C1 segment of cervical spinal cord (tissue), 14 donors: ENCODE results near the gene CSK.

ENCODE experiments used
- DNase-seq, 14 donors: peaks; one replicate each; lab custom pipeline; 2025; lab: John Stamatoyannopoulos, UW

The CSK gene

DNA sequence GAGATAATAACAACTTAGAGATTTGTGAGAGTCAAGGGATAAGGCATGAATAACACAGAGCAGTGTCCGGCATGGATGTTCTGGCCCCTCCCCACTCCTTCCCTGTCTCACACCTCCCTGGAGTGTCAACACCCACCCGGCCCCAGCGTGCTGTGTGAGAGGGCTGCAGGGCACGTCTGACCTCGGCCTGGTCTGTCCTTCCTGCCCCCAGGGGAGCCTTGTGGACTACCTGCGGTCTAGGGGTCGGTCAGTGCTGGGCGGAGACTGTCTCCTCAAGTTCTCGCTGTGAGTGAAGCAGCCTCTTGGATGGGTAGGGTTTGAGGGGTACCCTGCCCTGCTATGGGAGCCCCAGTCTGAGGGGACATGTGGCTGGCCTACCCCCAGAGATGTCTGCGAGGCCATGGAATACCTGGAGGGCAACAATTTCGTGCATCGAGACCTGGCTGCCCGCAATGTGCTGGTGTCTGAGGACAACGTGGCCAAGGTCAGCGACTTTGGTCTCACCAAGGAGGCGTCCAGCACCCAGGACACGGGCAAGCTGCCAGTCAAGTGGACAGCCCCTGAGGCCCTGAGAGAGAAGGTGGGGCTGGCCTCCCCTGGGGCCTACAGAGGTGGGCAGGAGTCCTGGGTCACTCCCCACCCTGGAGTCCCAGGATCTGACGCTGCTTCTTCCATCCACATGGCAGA is 19.6 kb downstream of the CSK start:
- DNase-seq: no peak

DNA sequence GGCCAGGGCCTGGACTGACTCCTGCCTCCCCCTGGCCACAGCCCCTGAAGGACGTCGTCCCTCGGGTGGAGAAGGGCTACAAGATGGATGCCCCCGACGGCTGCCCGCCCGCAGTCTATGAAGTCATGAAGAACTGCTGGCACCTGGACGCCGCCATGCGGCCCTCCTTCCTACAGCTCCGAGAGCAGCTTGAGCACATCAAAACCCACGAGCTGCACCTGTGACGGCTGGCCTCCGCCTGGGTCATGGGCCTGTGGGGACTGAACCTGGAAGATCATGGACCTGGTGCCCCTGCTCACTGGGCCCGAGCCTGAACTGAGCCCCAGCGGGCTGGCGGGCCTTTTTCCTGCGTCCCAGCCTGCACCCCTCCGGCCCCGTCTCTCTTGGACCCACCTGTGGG is 20.4 kb downstream of the CSK start:
- DNase-seq: no peak

DNA sequence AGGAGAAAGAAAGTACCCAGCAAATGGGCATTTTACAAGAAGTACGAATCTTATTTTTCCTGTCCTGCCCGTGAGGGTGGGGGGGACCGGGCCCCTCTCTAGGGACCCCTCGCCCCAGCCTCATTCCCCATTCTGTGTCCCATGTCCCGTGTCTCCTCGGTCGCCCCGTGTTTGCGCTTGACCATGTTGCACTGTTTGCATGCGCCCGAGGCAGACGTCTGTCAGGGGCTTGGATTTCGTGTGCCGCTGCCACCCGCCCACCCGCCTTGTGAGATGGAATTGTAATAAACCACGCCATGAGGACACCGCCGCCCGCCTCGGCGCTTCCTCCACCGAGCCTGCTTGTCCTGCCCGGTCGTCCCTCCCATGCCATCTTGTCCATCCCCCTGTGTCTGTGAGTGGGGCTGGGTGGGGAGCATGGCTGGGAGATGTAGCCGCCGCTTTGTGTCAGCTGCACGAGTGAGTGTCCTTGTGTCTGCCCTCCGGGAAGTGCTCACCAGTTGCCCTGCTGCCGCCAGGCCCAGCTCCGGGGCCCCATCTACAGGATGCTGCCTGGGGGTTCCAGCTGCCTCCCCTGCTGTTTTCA is 21.1 kb downstream of the CSK start:
- no peak for DNase-seq

DNA sequence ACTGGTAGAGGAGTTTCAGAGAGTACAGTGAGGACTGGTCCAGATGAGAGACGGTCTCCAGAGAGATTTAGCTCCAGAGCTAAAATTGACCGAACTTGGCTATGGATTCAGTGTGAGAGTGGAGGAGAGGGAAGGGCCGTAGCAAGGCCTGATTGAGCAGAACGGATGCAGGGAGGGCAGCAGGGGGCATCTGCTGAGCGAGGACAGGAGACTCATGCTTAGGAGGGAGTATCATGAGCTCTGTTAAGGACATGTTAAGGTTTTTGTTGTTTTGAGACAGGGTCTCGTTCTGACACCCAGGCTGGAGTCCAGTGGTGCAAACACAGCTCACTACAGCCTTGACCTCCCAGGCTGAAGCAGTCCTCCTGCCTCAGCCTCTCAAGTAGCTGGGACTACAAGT is 23.1 kb downstream of the CSK start:
- no peak for DNase-seq

DNA sequence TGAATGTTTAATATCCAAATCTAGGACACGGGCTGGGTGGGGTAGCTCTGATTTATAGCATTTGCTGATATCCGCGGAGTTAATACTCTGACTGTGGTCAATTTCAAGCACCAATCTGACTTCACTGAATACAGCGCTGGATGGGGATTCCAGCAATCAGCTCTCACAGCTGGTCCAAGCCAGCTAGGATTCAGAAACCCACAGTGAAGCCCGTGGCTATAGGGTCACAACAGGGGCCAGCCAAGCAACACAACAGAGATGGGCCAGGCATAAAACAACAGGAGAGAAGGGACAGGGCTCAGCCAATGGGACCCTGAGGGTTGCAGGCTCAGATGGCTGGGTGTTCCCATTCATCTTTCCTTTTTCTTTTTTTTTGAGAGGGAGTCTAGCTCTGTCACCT is 25.4 kb downstream of the CSK start:
- no peak for DNase-seq

DNA sequence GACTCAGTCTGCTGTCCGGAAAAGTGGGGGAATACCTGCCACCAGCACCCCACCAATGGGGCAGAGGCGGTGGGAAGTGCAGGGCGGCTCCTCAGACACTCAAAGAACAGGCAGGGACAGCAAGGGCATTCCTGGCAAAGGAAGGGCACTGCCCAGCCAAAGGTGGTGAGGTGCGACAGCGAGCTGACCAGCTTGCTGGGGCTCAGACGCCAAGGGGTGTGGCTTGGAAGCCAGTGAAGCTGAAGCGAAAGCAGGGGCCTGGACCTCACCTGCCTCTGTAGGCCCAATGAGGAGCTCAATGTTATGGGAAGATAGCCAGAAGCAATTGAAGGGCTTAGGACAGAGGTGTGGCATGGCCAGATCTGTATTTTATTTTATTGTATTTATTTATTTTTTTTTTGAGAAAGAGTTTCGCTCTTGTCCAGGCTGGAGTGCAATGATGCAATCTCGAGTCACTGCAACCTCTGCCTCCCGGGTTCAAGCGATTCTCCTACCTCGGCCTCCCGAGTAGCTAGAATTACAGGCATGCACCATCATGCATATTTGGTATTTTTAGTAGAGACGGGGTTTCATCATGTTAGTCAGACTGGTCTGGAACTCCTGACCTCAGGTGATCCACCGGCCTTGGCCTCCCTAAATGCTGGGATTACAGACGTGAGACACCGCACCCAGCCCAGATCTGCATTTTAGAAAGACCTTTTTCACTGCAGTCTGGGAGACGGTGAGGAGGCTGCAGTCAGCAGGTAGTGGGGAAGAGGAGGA is 26.4 kb downstream of the CSK start:
- DNase-seq: peak in 1 of 14 donors; percentile 83

DNA sequence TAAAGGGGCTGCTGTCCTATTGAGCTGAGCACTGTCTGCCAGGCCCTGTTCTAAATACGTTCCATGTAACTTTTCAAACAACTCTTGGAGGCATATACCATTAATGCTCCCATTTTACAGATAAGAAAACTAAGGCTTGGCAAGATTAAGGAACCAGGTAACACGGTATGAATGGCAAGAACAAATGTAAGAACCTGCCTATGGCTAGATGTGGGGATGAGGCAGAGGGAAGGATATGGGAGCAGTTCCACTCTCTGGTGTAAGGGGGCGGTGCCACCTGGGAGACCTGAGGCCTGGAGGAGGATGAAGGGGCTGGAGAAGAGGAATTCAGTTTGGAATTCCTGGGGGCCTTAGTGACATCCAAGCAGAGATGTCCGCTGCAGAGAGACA is 27.0 kb downstream of the CSK start:
- no peak for DNase-seq

DNA sequence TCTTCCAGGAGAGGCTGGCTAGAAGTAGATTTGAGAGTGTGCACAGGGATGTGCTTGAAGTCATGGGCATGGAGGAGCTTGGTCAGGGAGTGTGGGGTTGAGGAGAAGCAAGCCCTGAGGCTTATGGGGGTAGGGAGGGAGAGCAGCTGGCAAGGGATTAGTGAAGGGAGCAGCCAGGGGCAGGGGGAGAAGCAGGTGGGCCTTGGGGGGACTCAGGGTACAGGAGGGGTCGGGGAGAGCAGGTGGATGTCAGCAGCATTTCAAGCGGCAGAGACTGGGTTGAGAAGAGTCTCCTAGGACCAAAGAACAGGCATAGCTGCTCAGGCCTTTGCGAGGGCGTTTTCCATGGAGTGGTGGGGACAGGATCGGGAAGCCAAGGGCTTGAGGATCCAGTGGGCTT is 27.4 kb downstream of the CSK start:
- no peak for DNase-seq

DNA sequence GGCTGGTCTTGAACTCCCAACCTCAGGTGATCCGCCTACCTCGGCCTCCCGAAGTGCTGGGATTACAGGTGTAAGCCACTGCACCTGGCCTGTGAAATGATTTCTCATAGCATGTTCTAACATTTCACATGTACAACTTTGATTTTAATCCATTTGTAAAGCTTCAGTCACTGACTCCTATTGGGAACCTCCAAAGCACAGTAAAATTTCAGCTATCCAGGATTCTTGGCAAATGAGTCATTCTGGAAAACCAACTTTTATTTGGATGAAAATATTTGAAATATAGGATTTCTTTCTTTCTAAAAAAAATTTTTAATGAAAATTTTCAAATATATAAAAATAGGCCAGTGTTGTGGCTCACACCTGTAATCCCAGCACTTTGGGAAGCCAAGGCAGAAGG is 28.1 kb downstream of the CSK start:
- DNase-seq: no peak

DNA sequence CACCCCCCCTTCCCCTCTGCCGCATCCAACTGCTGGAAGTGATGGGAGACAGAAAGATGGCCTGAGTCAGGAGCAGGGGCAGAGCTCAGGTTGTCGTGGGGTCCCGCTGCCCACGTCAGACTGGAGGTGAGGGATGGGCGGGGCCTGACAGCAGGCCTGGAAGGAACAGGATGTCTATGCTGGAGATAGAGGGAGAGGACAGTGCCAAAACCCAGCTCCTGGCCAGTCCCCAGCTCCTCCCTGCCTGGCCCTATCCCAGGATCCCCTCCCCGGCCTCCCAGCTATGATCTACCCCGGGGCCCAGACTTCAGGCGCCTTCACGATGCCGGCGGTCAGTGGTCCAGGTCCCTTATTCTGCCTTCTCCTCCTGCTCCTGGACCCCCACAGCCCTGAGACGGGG is 30.7 kb downstream of the CSK start, which contains the start of gene LMAN1L:
Gene LMAN1L (plus strand): TSS at position 303 of the 400 bp plus-strand sequence. CDS start 20 bp downstream, at position 323.
- DNase-seq: peak in 1 of 14 donors; percentile 85

DNA sequence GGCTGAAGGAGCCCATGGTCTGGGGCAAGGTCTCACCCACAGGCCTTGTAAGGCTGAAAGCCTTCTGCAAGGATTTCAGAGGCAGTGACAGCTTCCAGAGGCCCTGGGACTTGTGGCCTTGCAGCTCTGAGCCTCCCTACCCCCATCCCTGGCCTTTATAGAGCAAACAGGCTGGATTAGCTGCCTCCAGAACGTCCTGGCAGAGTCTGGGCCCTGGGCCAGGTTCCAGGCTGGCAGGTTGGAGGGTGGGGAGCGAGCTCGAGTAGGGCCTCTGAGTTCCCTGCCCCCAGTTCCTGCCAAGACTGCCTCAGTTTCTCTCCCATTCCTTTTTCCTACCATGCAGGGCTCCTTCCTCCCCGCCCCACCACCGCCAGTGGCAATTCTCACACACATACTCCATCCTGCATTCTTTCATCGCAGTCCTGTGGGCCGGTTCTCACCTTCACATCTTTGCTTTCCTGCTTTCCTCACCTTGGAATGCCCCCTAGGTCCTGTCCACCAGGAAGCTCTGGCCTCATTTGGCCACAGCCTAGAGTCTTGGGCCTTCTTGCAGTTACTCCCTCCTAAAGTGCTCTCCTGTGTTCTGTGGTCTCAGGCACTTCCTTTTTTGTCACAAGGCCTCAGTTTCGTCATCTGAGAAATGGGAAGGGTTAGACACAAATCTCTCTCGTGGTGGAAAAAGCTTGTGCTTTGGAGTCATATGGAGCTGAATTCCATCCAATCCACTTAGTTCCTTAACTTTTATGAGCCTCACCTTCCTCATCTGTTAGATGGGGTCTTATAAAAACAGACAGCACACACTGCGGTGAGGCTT is 33.4 kb downstream of the CSK start:
- peak in 9 of 14 donors; percentile 9 to 87 (median 27) for DNase-seq

DNA sequence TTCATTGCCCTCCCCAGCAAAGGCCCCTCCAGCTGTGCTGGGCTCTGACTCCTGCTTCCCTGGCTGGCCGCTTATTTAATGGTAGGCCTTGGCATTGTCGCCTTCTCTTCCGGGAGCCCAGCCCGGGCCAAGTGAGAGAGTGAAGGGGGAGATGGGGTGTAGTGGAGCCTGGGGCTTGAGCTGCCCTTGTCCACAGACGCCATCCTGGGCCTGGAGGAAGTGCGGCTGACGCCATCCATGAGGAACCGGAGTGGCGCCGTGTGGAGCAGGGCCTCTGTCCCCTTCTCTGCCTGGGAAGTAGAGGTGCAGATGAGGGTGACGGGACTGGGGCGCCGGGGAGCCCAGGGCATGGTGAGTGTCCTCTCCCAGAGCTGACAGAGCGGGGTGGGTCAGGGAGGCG is 34.1 kb downstream of the CSK start:
- DNase-seq: peak in 3 of 14 donors; percentile 7 to 49 (median 27)

DNA sequence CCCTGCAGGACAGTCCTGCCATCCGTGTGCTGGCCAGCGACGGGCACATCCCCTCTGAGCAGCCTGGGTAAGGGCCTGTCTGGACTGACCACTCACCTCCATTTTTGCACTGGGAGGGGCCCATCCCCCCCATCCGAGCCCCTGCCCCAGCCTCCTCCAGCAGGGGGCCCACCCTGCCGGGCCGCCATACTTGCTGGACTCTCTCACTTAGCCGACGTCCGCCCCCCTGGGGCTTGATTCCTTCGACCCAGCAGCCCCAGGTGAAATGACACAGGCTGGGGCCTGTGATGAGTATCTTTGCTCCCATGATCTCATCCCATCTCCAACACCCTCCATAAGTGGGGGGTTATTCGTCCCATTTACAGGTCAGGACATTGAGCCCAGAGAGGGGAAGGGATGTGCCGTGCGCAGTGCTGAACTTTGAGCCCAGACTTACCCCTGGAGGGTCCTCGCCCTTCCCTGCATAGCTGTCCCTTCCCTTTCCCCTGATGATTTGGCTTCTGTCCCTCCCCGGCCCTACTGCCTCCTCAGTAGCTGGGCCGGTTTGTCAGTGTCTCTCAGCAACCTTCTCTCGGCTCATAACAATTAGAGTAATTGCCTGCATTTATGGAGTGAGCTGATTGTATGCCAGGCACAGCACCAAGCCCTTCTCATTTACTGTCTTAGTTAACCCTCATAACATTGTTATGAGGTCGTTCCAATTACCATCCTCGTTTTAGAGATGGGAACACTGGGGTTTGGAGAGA is 34.9 kb downstream of the CSK start:
- peak in 1 of 14 donors; percentile 48 for DNase-seq

DNA sequence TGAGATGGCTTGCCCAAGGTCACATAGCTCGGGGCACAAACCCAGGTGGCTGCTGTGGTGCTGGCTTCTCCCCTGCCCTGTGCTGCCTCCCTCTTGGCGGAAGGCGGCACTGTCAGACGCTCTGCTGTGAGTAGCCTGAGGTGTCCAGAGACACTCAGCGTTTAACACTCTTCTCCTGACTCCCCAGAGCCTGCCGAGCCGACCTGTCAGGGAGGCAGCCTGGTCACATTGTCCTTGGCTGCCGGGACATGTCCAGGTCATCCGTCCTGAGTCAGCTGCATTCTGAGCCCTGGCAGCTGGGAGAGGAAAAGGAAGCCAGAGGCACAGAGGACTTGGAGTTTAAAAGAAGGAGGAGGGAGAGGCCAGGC is 35.5 kb downstream of the CSK start:
- DNase-seq: peak in 10 of 14 donors; percentile 9 to 79 (median 27)

DNA sequence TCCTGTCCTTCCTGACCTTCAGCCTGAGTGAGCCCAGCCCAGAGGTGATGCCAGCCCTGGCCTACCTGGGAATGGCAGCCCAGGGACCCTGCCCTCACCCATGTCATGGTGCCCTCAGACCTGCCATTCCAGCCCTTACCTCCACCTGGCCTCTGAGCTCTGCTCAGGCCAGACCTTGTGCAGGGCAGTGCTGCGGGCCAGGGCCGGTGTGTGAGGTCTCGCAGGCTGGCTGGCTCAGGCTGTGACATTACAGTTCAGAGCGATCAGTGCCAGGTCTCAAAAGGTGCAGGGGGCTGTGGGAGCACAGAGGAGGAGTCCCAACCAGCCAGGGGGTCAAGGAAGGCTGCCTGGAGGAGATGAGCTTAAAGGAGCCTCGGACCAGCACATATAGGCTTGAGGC is 38.2 kb downstream of the CSK start:
- DNase-seq: no peak

DNA sequence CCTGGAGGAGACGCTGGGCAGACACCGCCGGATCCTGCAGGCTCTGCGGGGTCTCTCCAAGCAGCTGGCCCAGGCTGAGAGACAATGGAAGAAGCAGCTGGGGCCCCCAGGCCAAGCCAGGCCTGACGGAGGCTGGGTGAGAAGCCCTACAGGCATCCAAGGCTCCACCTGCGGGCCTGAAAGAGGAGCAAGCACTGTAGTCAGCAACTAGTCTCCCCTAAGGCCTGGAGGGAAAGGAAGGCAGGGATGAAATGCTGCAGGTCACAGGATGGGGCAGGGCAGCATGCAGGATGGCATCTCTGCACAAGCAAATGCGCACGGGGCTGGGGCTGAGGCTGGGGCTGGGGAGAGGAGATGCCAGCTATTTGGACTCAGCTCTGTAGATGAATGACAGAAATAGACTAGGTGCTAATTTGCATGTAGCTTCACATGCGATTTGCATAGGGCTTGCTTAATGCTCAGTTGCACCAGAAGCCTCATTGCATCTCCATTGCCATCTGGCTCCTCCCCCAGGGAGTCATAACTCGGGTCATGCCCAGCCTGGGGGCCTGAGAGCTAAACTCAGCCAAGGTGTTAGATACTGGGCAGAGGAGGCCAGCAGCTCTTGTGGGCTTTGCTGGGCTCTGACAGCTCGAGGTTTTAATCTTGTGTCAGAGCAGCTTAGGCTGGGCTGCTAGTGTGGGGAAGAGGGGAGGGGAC is 39.4 kb downstream of the CSK start:
- peak in 1 of 14 donors; percentile 59 for DNase-seq

DNA sequence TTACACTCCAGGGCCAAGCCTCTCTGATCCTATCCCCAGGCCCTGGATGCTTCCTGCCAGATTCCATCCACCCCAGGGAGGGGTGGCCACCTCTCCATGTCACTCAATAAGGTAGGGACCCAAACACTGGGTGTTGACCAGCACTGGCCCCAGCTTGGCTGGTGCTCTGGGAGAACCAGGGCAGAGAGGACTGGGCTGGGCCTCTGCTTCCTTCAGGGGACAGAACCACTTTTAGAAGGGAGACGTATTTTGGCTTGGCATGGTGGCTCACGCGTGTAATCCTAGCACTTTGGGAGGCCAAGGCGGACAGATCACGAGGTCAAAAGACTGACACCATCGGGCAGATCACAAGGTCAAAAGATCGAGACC is 39.9 kb downstream of the CSK start:
- no peak for DNase-seq

DNA sequence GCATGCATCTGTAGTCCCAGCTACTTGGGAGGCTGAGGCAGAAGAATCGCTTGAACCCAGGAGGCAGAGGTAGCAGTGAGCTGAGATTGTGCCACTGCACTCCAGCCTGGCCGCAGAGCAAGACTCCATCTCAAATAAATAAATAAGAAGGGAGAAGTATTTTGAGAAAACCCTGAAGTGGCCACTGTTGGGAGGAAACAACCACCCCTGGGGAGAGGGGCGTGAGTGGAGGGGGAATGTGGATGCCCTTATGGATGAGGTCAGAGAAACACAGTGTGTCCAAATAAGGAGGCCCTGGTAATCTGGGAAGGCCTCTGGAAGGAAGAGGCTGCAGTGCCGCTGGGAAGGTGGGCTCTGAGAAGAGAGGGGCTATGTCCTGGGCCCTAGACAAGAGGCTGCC is 40.4 kb downstream of the CSK start:
- DNase-seq: no peak

DNA sequence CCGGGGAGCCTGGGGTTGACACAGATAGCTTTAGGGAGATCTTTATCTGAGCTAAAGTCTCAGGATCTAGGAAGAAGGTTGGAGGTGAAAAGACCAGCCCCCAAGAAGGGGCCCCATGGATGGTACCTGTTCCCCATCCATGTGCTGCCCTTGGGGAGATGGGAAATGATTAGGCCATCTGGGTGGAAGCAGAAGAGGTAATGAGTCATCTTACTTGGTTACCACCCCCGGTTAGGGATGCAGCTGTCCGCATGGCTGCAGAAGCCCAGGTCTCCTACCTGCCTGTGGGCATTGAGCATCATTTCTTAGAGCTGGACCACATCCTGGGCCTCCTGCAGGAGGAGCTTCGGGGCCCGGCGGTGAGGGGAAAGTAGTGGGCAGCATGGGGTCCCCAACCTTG is 41.4 kb downstream of the CSK start:
- no peak for DNase-seq

DNA sequence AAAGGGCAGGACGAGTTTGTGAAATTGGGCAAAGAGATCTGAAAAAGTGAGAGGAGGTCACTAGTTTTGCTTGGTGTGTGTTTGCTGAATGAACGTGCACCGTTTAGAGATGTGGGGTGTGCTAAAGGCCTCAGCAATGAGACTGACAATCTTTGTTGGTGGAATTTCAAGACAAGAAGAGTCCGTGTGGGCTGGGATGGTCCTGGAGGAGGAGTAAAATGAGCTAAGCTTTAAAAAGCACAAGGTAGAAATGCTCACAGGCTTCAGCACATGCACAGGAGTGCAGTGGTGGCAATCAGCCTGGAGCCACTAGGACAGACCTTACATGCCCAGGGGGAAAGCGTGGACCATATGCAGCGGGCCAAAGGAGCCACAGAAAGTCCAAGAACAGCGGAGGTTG is 43.1 kb downstream of the CSK start:
- no peak for DNase-seq

DNA sequence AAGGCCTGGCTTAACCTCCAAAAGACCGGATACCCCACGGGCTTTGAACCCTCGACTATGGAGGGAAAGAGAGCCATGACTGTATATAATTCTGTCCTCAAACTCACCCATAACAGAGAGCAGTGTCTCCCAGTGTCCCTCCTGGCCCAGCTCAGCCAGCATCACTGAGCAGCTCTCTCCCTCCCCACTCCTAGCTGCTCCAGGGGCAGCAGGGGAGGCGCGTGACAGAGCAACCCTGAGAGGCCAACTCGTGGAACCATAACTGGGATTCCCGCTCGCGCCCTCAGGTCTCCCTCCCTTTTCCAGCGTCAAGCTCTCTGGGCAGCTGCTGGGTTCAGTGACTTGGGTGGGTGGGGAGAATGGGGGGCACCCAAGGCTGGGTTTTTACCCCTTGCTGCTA is 44.0 kb downstream of the CSK start:
- DNase-seq: no peak
